Kidney capillary endothelial cell (primary cell): ENCODE measurements around the gene ENPP1.
"Not testable (repeated sequence)": the region's sequence is repeated elsewhere in the genome, so short reads cannot be mapped to it uniquely, and the experiment has no call there.

Experiments used
- DNase-seq: peaks from one replicate; pipeline ENCODE4 v3.0.0-alpha.2; 2018; ENCODE audit warnings: low spot score

Gene ENPP1

GRCh38 chr6:131916091-131916796 is 108.4 kb downstream of the ENPP1 start:
- DNase-seq, result not testable (repeated sequence)

- DNase-seq, result no peak
These were observed 109.0 kb downstream of the ENPP1 start for GRCh38 chr6:131916847-131917246.

- DNase-seq, result no peak
These were observed 109.5 kb downstream of the ENPP1 start for GRCh38 chr6:131917318-131917717.

- DNase-seq, result no peak
These were observed 110.2 kb downstream of the ENPP1 start for GRCh38 chr6:131917763-131918649.

GRCh38 chr6:131918650-131919355 is 111.0 kb downstream of the ENPP1 start:
- DNase-seq, result no peak

GRCh38 chr6:131920656-131921055 is 112.8 kb downstream of the ENPP1 start:
- no peak for DNase-seq

GRCh38 chr6:131923356-131923755 is 115.5 kb downstream of the ENPP1 start:
- peak; percentile 53 for DNase-seq

- peak; percentile 63 for DNase-seq
These were observed 117.2 kb downstream of the ENPP1 start for GRCh38 chr6:131924881-131925474.

- no peak for DNase-seq
These were observed 121.4 kb downstream of the ENPP1 start for GRCh38 chr6:131929264-131929663.

GRCh38 chr6:131929976-131930375 is 122.2 kb downstream of the ENPP1 start:
- DNase-seq, result no peak

- no peak for DNase-seq
These were observed 123.4 kb downstream of the ENPP1 start for GRCh38 chr6:131931063-131931750.

GRCh38 chr6:131936156-131936555 is 128.3 kb downstream of the ENPP1 start:
- no peak for DNase-seq

GRCh38 chr6:131937226-131937625 is 129.4 kb downstream of the ENPP1 start:
- no peak for DNase-seq

GRCh38 chr6:131937703-131938631 is 130.1 kb downstream of the ENPP1 start:
- DNase-seq, result peak; percentile 55
